Kasumi-1 (cell line): ENCODE measurements around the gene EPG5.
"Not testable (repeated sequence)": the region's sequence is repeated elsewhere in the genome, so short reads cannot be mapped to it uniquely, and the experiment has no call there.

Experiments used
- DNase-seq, 2 experiments: peaks; one replicate each; lab custom pipeline; 2025; lab: John Stamatoyannopoulos, UW

EPG5 gene

GRCh38 chr18:45978084-45978483 lies 11.0 kb upstream of the EPG5 start:
- no peak for DNase-seq

GRCh38 chr18:45976974-45977373 lies 9.8 kb upstream of the EPG5 start:
- no peak for DNase-seq

- no peak for DNase-seq
These were observed 9.4 kb upstream of the EPG5 start for GRCh38 chr18:45976566-45976965.

- peak; percentile 82 to 89 for DNase-seq
These were observed 7.0 kb upstream of the EPG5 start for GRCh38 chr18:45974088-45974536.

- DNase-seq, result not testable (repeated sequence)
These were observed 2.2 kb downstream of the EPG5 start for GRCh38 chr18:45964913-45965312.

- DNase-seq, result no peak
These were observed 4.3 kb downstream of the EPG5 start for GRCh38 chr18:45962866-45963265.

GRCh38 chr18:45962461-45962860 lies 4.7 kb downstream of the EPG5 start:
- peak; percentile 58 to 82 for DNase-seq

GRCh38 chr18:45959484-45959883 lies 7.6 kb downstream of the EPG5 start:
- DNase-seq, result not testable (repeated sequence)

GRCh38 chr18:45958730-45959129 lies 8.4 kb downstream of the EPG5 start:
- DNase-seq, result no peak

- no peak for DNase-seq
These were observed 9.1 kb downstream of the EPG5 start for GRCh38 chr18:45958027-45958426.

GRCh38 chr18:45957100-45957499 lies 10.0 kb downstream of the EPG5 start:
- DNase-seq, result no peak

GRCh38 chr18:45954070-45954934 lies 12.8 kb downstream of the EPG5 start:
- no peak for DNase-seq

GRCh38 chr18:45951016-45951714 lies 16.0 kb downstream of the EPG5 start:
- no peak for DNase-seq

GRCh38 chr18:45945669-45946068 lies 21.5 kb downstream of the EPG5 start:
- no peak for DNase-seq

GRCh38 chr18:45940724-45941123 lies 26.4 kb downstream of the EPG5 start:
- DNase-seq, result no peak

- no peak for DNase-seq
These were observed 27.9 kb downstream of the EPG5 start for GRCh38 chr18:45939236-45939635.

GRCh38 chr18:45938488-45938935 lies 28.6 kb downstream of the EPG5 start:
- no peak for DNase-seq

- no peak for DNase-seq
These were observed 31.4 kb downstream of the EPG5 start for GRCh38 chr18:45935591-45936335.

GRCh38 chr18:45932708-45933107 lies 34.4 kb downstream of the EPG5 start:
- DNase-seq, result no peak

- DNase-seq, result no peak
These were observed 36.2 kb downstream of the EPG5 start for GRCh38 chr18:45930963-45931362.

- DNase-seq, result no peak
These were observed 40.4 kb downstream of the EPG5 start for GRCh38 chr18:45926691-45927090.

GRCh38 chr18:45926085-45926484 lies 41.0 kb downstream of the EPG5 start:
- no peak for DNase-seq
